ENCODE measurements around the gene PIP4K2B.
A peak's percentile ranks its signal among the peaks of the same experiment; 100 is the strongest.

PIP4K2B gene

GRCh38 chr17:38733282-38733981 lies 65.9 kb downstream of the PIP4K2B start:
- H3K4me3 ChIP-seq (replicated peaks in 1 of 2; ENCODE audit: low read depth in 2 of 2, low read length in 2 of 2) = no peak overlapping the region
- no peak for TF ChIP-seq CTCF (IDR thresholded peaks at IDR 0.05; ENCODE audit: low read depth, low read length)
- no peak for DNase-seq (ENCODE audit: low read depth in 2 of 2)

- no peak for TF ChIP-seq CTCF (IDR thresholded peaks at IDR 0.05; ENCODE audit: low read depth, low read length)
- no peak for DNase-seq (ENCODE audit: low read depth in 2 of 2)
- H3K4me3 ChIP-seq (replicated peaks in 1 of 2; ENCODE audit: low read depth in 2 of 2, low read length in 2 of 2) = no peak overlapping the region
Observed at GRCh38 chr17:38732376-38733281, 66.7 kb downstream of the PIP4K2B start.

GRCh38 chr17:38731526-38732294 lies 67.6 kb downstream of the PIP4K2B start:
- no peak for DNase-seq (ENCODE audit: low read depth in 2 of 2)
- peak overlapping the region in 1 of 2 donors; percentile 77 for H3K4me3 ChIP-seq (replicated peaks in 1 of 2; ENCODE audit: low read depth in 2 of 2, low read length in 2 of 2)
- no peak for TF ChIP-seq CTCF (IDR thresholded peaks at IDR 0.05; ENCODE audit: low read depth, low read length)

GRCh38 chr17:38730526-38731379 lies 68.6 kb downstream of the PIP4K2B start:
- H3K4me3 ChIP-seq (replicated peaks in 1 of 2; ENCODE audit: low read depth in 2 of 2, low read length in 2 of 2) = peak overlapping the region; percentile 57 to 77
- no peak for TF ChIP-seq CTCF (IDR thresholded peaks at IDR 0.05; ENCODE audit: low read depth, low read length)
- DNase-seq (ENCODE audit: low read depth in 2 of 2) = peak; percentile 66 to 71

- H3K4me3 ChIP-seq (replicated peaks in 1 of 2; ENCODE audit: low read depth in 2 of 2, low read length in 2 of 2) = peak within 1 kb of the TSS; percentile 57 to 77
- TF ChIP-seq CTCF (IDR thresholded peaks at IDR 0.05; ENCODE audit: low read depth, low read length) = no peak
- DNase-seq (ENCODE audit: low read depth in 2 of 2) = peak; percentile 74 to 90
Observed at GRCh38 chr17:38729886-38730525, 69.3 kb downstream of the PIP4K2B start, which contains the start of gene CISD3. TSS of gene CISD3 (plus strand) at chr17:38730341. CDS start at chr17:38730359, 18 bp downstream.
